ENCODE data around the gene HMGN3.

DNA sequence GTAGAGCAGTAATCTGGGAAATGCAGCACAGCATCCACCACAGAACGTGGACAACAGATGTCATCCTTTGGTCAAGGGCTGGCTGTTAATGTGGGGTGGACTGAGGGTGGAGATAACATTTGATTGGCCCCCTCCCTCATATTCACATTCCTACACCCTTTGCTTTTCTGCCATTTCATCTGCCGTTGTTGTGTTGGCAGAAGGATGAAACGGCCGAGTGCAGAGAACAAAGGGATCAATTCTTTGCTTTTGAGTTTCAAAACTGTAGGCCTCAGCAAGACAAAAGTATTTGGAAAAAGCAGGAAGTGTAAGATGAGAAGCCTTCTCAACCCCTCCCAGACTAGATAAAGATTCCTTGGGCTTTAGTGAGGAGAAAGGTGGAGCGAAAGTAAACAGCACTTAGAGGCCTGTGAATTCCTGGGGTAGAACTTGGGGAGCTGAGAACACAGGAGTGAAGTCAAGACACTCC lies 82.2 kb downstream of the HMGN3 start:
- TF ChIP-seq POLR2AphosphoS5 (IDR thresholded peaks at IDR 0.05), result no peak
- TF ChIP-seq, protein P1, sequence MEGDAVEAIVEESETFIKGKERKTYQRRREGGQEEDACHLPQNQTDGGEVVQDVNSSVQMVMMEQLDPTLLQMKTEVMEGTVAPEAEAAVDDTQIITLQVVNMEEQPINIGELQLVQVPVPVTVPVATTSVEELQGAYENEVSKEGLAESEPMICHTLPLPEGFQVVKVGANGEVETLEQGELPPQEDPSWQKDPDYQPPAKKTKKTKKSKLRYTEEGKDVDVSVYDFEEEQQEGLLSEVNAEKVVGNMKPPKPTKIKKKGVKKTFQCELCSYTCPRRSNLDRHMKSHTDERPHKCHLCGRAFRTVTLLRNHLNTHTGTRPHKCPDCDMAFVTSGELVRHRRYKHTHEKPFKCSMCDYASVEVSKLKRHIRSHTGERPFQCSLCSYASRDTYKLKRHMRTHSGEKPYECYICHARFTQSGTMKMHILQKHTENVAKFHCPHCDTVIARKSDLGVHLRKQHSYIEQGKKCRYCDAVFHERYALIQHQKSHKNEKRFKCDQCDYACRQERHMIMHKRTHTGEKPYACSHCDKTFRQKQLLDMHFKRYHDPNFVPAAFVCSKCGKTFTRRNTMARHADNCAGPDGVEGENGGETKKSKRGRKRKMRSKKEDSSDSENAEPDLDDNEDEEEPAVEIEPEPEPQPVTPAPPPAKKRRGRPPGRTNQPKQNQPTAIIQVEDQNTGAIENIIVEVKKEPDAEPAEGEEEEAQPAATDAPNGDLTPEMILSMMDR (IDR thresholded peaks at IDR 0.05), result no peak
